AG10803 (cell line): ENCODE data around the gene FAM107A.

Experiments used
- DNase-seq: peaks from one replicate; pipeline ENCODE4 v3.0.0; 2010; ENCODE audit warnings: low read depth
- H3K4me3 ChIP-seq: 2 replicates; pipeline ENCODE4 v1.5.1; 2011; ENCODE audit warnings: mild to moderate bottlenecking, low read length, control low read depth
- TF ChIP-seq, protein P1 (sequence below): conservative IDR thresholded peaks from 2 replicates; pipeline ENCODE4 v1.5.1; 2011; ENCODE audit warnings: mild to moderate bottlenecking, low read length, control low read depth, inconsistent platforms

The FAM107A gene

GRCh38 chr3:58568572-58569286 is 8.5 kb downstream of the FAM107A start:
- no peak overlapping the region for H3K4me3 ChIP-seq
- TF ChIP-seq, protein P1, sequence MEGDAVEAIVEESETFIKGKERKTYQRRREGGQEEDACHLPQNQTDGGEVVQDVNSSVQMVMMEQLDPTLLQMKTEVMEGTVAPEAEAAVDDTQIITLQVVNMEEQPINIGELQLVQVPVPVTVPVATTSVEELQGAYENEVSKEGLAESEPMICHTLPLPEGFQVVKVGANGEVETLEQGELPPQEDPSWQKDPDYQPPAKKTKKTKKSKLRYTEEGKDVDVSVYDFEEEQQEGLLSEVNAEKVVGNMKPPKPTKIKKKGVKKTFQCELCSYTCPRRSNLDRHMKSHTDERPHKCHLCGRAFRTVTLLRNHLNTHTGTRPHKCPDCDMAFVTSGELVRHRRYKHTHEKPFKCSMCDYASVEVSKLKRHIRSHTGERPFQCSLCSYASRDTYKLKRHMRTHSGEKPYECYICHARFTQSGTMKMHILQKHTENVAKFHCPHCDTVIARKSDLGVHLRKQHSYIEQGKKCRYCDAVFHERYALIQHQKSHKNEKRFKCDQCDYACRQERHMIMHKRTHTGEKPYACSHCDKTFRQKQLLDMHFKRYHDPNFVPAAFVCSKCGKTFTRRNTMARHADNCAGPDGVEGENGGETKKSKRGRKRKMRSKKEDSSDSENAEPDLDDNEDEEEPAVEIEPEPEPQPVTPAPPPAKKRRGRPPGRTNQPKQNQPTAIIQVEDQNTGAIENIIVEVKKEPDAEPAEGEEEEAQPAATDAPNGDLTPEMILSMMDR, result peak; percentile 96
- peak; percentile 65 for DNase-seq

- TF ChIP-seq, protein P1, result no peak
- DNase-seq, result no peak
- no peak overlapping the region for H3K4me3 ChIP-seq
These were observed 10.0 kb downstream of the FAM107A start for GRCh38 chr3:58567251-58567515.

- H3K4me3 ChIP-seq, result no peak overlapping the region
- no peak for DNase-seq
- TF ChIP-seq, protein P1, result no peak
These were observed 10.6 kb downstream of the FAM107A start for GRCh38 chr3:58566398-58567250.

GRCh38 chr3:58565621-58566397 is 11.4 kb downstream of the FAM107A start:
- H3K4me3 ChIP-seq, result no peak overlapping the region
- DNase-seq, result no peak
- TF ChIP-seq, protein P1, result no peak

DNA sequence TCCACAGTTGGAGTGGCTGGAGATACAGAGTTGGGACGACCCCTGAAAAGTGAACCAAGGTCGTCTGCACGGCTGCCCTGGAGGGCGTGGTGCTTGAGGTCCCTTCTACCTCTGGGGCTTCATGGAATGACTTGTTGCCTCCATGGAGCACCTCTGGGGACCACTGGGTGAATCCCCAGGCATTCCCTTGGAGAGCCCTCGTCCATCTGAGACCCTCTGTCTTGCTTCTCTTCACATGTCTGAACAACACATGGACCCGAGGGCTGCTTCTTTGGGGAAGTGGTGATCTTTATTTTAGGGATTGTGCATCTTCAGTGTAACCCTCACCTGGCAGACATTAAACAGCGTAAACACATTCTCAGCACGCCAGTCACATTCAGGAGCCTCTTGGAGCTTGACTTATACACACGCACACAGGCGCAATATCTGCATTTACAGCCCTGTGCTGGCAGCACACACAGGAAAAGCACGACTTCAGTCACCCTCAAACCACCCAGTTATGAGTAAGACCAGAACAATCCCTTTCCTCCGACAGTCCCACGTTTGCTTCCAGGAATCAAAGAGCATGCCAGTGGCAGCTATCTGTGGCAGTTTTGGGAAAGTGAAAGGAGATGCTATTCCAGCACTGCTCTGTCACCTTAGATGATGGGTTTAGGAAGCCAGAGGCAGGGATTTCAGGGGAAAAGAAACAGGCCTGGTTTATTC is 12.6 kb downstream of the FAM107A start:
- peak; percentile 94 for DNase-seq
- no peak overlapping the region for H3K4me3 ChIP-seq
- TF ChIP-seq, protein P1, result no peak

- no peak overlapping the region for H3K4me3 ChIP-seq
- DNase-seq, result no peak
- TF ChIP-seq, protein P1, result no peak
These were observed 13.1 kb downstream of the FAM107A start for GRCh38 chr3:58564054-58564453.
